Stimulated activated CD4-positive, alpha-beta T cell treated with anti-CD3 and anti-CD28 coated beads, TNF-alpha, amount 100 ng/mL, for 1 hour (primary cell): ENCODE results near the gene DZIP3.

ENCODE experiments used
- DNase-seq, 3 donors: peaks; one replicate each; pipeline ENCODE4 v3.0.0-alpha.2; 2020; ENCODE audit warnings: low read depth in 3 of 3, low spot score in 1 of 3

The DZIP3 gene, protein sequence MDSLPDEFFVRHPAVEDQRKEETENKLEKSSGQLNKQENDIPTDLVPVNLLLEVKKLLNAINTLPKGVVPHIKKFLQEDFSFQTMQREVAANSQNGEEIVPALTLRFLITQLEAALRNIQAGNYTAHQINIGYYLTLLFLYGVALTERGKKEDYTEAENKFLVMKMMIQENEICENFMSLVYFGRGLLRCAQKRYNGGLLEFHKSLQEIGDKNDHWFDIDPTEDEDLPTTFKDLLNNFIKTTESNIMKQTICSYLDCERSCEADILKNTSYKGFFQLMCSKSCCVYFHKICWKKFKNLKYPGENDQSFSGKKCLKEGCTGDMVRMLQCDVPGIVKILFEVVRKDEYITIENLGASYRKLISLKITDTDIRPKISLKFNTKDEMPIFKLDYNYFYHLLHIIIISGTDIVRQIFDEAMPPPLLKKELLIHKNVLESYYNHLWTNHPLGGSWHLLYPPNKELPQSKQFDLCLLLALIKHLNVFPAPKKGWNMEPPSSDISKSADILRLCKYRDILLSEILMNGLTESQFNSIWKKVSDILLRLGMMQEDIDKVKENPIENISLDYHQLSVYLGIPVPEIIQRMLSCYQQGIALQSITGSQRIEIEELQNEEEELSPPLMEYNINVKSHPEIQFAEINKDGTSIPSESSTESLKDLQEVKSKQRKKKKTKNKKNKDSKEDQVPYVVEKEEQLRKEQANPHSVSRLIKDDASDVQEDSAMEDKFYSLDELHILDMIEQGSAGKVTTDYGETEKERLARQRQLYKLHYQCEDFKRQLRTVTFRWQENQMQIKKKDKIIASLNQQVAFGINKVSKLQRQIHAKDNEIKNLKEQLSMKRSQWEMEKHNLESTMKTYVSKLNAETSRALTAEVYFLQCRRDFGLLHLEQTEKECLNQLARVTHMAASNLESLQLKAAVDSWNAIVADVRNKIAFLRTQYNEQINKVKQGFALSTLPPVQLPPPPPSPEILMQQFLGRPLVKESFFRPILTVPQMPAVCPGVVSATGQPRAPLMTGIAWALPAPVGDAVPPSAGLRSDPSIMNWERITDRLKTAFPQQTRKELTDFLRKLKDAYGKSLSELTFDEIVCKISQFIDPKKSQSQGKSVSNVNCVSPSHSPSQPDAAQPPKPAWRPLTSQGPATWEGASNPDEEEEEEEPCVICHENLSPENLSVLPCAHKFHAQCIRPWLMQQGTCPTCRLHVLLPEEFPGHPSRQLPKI

DNA sequence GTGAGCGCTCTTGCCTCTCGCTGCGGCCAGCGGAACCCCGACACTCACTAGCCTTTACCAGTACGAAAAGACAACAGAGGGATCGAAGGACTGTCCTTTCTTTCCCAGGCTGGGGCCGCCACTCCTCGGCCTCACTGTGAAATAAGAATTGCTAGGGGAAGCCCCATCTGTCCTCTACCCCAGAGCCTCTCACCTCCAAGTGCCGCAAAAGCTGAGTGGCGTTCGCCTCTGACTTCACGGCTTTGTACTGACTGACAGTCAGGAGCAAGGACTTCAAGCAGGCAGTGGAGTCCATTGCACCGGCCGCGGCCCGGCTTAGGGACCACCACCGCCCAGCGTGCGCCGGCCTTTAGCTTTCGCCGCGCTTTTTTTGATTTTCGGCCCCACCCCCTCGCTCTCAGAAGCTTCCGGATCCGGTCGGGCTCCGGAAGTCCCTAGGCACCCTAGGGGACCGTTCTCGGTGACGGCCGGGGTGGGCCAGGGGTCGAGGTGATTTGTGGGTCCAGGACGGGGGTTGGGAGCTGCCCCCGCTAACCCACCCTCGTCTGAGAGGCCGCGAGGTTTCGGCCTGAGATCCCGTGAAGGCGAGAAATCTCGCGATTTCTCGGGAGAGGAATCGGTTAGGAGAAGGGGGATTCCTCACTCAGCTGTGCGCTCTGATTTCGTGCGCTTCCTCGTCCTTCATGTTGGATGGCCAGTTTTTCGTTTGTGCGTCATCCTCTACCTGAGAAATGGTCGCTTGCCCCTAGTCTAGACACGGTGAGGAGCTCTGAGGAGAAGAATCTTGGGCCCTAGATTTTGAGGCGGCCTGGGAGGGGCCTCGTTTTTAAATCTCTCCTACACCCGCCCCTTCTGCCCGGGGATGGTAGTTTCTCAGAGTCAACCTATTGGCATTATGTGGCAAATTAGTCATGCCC lies at the start of gene DZIP3, which contains the start of gene CIP2A:
Gene DZIP3, plus strand, starts transcription at position 642 of the 917 bp plus-strand sequence. CDS start 15,685 bp downstream, outside the sequence.
Gene CIP2A, minus strand, starts transcription at position 358 of the 917 bp plus-strand sequence. Its CDS starts 63 bp downstream, at position 295.
- DNase-seq = peak; percentile 52 to 73 (median 57)

DNA sequence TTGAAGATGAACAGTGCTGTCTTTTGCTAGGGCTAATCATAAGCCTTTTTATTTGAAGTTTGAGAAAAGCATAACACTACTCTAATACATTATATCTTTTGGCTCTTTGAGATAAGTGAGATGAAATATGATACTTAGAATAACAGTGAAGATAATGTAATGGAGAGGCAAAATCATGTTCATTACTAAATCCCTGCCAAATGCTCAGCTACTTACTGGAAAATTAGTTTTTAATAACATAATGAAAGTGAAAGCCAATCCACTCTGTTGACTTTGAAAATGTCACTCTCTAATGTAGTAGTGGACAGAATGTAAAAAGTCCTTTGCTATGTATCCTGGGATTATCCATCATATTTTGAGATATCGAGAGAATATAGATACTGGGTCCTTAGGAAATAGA lies 43.3 kb upstream of the DZIP3 start:
- no peak for DNase-seq

DNA sequence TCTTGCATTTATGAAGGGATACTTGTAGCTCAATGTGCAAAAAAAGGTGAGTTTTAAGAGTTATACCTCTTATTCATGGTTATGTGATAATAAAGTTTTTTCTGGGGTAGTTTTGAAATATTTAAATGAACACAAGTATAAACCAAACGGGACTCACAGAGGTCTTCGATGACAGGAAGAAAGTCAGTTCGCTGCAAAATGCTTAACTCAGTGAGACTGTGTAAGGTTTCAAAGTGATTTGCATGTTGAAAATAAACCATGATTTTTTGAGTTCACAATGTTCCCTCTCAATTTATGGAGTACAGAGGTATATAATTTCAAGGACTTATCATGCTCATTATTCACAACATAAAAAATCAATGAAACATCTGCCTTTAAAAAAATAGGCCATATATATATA lies 42.8 kb upstream of the DZIP3 start:
- no peak for DNase-seq

DNA sequence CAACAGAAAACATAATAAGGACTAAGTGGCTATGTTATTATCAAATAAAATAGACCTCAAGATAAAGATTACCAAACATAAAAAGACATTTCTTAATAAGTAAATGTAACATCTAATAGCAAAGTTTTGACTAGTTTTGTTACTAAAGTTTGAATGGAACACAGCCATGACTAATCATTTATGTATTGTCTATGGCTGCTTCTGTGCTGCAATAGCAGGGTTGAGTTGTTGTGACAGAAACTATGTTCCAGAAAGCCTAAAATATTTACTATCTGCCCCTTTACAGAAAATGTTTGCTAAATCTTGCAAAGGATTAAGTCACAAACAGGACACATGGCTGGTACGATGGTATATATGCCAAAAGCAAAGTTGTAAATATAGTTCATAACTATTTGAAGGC lies 41.2 kb upstream of the DZIP3 start:
- no peak for DNase-seq

DNA sequence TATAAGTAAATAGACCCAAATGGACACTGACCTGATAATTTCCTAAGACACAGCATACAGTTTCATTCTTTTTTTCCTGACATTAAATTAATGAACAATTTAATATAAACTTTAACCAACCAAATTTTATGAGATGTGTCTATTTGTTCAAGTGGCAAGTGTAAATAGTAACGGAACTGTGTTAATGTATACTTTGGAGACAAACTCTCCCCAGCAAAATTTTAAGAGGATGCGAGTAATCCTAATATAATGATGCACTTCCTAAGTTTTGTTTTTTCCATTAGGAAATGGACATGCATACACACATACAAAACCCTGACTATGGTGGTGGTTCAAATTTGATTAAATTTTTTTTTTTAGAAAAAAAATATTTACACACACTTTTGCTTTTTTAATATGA lies 40.6 kb upstream of the DZIP3 start:
- no peak for DNase-seq

DNA sequence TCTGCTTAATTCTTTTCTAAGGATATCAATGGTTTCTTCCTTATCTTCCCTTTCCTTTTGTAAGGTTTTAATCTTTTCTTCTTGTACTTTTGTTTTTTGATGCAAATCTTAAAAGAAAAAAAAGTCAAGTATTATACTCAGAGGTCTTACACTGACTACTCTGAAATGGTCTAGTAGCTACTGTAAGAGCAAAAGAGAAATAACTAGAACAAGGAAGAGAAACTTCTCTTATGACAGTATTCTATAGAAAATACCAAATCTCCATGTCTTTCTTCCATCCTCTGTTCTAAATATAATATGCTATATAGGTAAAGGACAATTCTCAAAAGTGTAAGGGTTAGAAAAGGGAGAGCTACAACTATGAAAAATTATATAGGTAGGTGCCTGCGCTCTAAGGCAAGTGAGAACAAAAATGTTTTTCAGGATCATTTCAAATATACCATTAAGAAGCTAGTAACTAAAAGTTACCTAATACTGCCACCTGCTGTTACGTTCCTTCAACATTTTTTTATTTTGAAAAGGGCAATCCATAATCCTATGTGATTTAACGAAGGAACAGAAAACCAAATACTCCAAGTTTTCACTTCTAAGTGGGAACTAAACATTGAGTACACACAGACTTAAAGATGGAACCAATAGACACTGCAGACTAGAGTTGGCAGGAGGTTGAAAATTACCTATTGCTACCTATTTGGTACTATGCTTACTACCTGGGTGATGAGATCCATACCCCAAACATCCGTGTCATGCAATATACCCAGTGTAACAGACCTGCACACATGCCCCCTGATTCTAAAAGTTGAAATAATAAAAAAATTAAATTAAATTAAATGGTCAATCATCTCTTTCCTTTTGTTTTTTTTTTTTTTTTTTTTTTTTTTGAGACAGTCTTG lies 37.0 kb upstream of the DZIP3 start:
- no peak for DNase-seq

DNA sequence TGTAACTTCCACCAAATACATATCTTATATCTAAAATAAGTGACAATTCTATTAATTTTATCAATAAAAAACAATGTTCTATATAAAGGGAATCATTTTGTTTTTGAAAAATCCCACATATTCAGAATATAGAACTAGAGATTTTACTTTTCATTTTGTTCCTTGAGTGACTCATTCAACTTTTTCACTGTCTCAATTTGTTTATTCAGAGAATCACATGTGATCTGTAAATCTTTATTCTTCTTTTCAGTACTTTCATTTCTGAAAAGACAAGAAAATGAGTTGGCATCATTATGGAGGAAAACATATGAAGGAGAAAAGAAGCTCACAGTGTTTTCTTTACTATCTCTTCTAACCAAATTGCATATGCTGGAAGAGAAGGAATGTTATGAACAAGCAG lies 35.3 kb upstream of the DZIP3 start:
- no peak for DNase-seq

DNA sequence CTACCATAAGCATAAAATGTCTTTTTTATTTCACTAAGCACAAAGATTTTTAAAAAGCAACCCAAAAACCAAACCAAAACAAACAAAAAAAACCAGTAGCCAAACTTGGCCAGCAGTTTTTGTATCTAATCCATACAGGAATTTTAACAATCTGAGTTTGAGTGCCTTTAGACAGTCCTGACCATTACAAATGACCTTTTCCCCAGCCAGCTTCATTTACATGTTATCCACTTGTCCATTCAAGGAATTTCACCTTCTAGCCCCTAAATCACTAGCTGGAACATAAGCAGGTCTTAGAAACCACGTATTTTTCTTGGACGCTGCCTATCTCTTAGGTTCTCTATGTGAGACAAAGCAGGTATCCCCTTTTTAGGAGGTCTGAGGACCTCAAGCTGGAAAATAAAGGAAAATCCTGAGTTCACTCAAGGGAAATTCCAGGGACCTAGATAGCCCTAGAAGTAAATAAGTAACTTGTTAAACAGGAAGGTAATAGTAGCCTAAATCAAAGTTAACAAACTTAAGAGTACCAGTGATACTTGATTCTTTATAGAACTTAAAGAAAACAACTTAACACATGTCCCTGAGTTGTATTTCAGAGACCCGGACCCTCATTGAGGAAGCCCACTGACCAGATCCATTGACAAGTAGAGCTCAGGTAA lies 34.5 kb upstream of the DZIP3 start:
- DNase-seq = no peak

DNA sequence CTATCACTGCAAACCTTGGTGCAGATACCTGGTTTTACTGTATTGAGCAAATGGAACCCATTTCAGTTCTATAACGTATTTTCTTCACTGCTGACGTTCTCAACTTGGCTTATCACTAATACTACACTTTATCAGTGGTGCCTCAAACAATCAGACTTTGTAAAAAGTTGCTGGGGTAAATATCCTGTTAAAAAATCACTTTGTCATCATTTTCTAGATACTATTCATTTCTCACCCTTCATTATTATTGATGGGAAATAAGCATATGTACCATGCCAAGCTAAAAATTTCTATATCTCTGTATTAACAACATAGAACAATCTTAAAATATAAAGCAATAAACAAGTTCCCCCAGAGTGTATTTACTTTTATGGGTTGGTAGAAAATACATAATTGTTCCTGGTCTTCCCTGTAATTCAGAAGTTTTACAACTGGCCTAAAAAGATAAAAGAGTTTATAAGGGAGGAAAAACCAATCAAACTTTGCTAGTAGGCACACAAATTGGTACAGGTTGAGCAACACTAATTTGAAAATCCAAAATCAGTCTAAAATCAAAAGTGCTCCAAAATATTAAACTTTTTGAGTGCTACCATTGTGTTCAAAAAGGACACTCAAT lies 33.4 kb upstream of the DZIP3 start:
- DNase-seq = no peak

DNA sequence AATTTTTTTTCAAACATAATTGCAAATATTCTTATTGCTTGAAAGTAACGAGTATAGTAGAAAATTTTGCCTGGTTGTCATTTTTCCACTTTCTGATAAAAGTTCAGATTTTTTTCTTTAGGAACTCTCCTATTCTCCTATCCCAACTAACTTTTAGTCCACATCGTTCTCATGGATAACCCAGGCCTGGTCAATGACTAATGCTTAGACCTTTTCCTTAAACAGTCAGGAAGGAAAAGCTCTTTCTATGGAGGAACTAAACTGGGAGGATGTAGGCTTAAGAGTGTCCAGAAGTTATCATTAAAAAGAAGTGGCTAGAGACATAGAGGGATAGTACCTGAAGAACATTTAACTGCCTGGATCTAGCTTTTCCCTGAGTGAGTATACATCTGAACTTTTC lies 27.0 kb upstream of the DZIP3 start:
- no peak for DNase-seq

DNA sequence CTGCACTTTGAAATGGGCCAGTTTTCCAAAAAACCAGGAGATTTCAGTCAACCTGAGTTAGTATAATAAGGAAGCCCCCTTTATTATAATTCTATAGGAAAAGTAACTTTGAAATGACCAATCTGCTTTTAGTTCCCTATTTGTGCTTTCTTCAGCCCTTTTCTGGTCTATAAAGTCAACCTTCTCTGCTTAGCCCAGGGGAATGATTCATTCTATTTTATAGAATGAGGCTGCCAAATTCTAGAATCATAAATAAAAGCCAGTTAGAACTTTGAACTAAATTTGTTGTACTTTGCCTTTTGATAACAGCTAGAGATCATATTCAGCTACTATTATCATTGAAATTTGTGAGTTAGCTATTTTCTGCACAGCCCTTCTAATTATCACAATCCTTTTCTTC lies 25.0 kb upstream of the DZIP3 start:
- no peak for DNase-seq

DNA sequence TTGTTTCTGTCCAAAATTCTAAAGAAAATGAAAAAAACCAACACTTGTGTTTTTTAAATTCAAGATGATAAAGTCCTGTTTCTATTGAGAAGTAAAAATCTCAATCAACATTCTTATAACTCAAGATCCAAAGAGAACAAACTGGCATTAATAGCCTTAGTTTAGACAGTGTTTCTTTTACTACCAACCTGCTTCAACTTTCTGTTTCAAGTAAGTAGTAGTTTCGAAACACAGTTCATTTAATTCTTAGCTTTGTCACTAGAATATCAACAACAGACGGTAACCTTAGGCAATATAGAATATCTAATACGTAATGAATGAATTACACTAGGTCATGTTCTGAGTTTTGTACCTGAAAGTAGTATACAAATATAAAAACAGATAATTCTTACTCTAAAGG lies 24.0 kb upstream of the DZIP3 start:
- no peak for DNase-seq

DNA sequence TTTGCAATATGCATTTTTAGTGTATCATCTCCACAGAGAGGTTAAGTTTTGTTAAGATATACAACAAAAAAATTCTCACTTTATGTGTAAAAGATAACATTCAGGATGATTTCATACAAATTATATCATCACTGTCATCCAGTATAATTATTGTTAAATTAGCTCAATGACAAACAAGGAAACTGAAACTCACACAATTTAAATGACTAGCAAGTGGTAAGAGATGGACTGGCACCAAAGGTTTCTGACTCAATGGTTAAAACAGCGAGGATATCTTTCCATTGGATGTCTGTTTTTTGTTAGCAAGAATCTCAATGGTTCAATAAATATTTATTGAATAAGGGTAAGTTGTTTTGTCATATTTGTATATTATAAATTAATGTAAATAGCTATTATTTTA lies 22.9 kb upstream of the DZIP3 start:
- no peak for DNase-seq

DNA sequence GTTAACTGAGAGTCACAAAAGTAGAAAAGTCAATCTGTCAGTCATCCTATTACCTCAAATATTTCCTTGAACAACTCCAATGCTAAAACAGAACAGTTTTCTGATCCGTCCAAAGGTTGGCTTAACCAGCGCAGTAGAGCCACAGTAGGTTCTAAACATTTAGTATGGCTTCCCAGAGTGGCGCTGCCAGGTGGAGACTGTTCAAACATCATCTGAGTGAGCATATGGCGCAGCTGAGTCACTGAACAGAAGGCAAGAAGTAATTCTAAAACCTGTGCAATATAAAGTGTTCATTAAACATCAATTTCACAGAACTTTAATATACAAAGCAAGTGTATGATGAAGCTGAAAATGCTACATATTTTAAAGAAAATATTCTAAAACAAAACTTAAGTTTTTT lies 20.2 kb upstream of the DZIP3 start:
- DNase-seq = no peak

DNA sequence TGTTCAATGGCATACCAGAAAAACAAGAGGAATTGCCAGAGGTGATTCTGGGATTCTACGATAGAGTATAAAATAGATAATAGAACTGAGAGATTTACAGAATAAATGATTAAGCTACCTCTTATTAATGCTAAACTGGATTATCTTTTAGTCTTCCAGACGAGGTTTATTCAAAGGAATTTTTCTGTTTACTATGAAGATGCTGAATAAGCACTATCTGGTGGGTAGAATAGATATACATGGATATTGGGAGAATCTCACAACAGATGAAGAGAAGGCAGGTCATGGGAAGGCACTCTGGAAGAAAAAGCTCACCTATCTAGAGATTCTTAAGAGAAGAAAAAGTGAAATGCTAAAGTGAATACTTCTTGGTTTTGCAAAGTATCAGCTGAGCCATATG lies 11.5 kb upstream of the DZIP3 start:
- no peak for DNase-seq

DNA sequence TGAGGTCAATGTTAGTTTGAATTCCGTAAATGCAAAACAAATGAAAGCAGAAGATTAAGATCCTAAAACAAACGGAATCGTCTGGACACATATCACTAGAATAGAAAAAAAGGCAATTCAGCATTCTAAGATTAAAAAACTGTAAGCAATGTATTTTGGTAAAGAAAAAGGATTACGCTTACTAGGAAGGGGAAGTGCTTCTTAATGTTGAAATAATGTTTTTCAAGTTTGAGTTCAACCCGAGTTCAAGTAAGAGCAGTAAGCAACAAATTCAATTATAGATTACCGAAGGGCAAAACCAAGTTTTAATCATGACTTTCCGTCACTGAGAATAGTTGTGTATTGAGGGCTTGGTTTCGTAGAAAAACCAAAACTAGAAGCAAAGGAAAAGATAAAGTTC lies 921 bp upstream of the DZIP3 start:
- no peak for DNase-seq

DNA sequence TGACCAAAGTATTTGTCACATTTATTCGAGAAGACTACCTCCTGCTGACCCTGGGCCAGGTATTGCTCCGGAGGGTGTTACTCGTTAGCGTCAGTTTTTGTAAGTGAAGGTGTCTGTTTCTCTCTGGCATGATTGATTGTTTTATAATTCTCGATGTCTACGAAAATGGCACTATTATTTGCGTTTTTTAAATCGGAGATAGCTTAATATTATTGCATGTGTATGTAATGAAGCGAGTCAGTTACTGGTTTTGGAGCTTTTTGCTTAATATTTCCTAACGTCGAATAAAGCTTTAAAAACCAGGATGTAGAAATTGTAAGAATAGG lies 439 bp downstream of the DZIP3 start:
- DNase-seq = no peak

DNA sequence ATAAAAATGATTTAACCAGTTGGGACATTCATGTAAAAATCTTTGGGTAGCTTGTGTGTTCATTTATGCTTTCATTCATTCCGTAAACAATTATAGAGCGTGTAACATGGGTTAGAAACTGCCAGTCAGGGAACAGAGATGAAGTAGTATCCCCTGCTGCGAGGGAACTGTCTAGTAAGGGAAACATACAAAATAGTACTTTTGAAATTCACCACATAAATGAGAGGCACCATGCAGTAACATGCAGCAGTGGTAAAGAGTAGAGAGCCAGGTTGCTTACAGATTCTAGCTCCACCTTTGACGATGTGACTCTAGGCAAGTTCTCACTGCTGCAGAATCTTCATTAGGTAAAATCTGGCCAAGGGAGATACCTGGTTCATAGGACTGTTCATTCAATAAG lies 938 bp downstream of the DZIP3 start:
- DNase-seq = no peak

DNA sequence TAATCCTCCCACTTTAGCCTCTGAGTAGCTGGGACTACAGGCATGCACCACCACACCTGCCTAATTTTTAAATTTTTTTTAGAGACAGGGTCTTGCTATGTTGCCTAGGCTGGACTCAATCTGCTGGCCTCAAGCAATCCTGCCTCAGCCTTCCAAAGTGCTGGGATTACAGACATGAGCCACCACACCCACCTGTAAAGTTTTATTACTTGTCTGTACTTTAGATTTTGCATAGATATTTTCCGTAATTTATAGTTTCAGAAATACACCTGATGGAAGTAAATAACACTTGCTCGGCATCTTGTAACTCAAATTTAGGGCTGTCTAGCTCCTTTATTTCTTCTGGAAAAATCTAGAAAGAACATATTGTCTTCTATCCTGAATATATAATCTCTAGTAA lies 5.8 kb downstream of the DZIP3 start:
- no peak for DNase-seq
